Stomach (tissue), 4 donors: ENCODE data around the gene PDGFRB.

ENCODE experiments used
- EP300 ChIP-seq: sonication (generic); formaldehyde crosslinking; IDR thresholded peaks from one replicate; pipeline ENCODE4 v1.6.1; 2017; ENCODE audit warnings: antibody characterized with exemption
- POLR2A ChIP-seq, 4 donors: fragments of 450-650 bp; IDR thresholded peaks; one replicate each; pipeline ENCODE4 v1.6.1; 2016; ENCODE audit warnings: antibody characterized with exemption in 4 of 4, control low read depth in 2 of 4, mild to moderate bottlenecking in 1 of 4, moderate library complexity in 1 of 4
- POLR2AphosphoS5 ChIP-seq, 3 donors: sonication (generic); formaldehyde crosslinking; IDR thresholded peaks; one replicate each; pipeline ENCODE4 v1.6.1; 2016; ENCODE audit warnings: antibody characterized with exemption in 3 of 3
- TF ChIP-seq, protein P1 (sequence below), 7 experiments: fragments of 450-650 bp in 4 of 7; fragments of 200-600 bp in 3 of 7; sonication (generic) in 3 of 7; IDR thresholded peaks; one replicate each; pipeline ENCODE4 v1.5.1; 2016 to 2019; ENCODE audit warnings: antibody characterized with exemption in 7 of 7, control low read depth in 2 of 7, mild to moderate bottlenecking in 1 of 7

DNA sequence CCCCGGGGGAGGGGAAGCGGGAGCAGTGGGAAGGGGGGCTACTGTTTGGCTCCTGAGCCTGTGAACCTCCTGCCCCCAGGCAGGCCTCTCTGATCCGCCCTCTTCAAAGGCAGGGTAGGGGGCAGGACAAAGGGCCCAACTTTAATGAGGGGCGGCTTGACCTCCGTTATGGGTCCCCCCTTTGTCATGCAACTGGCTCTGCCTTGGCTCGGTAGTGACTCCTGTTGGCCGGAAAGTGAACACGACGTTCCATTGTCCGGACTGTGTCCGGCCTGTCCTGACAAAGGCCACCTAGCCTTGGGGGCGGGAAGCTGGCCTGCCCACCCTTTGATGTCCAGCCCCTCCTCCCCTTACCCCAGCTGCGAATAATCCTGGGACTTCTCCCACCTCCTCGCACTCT is 12.3 kb upstream of the PDGFRB start:
- TF ChIP-seq, protein P1, sequence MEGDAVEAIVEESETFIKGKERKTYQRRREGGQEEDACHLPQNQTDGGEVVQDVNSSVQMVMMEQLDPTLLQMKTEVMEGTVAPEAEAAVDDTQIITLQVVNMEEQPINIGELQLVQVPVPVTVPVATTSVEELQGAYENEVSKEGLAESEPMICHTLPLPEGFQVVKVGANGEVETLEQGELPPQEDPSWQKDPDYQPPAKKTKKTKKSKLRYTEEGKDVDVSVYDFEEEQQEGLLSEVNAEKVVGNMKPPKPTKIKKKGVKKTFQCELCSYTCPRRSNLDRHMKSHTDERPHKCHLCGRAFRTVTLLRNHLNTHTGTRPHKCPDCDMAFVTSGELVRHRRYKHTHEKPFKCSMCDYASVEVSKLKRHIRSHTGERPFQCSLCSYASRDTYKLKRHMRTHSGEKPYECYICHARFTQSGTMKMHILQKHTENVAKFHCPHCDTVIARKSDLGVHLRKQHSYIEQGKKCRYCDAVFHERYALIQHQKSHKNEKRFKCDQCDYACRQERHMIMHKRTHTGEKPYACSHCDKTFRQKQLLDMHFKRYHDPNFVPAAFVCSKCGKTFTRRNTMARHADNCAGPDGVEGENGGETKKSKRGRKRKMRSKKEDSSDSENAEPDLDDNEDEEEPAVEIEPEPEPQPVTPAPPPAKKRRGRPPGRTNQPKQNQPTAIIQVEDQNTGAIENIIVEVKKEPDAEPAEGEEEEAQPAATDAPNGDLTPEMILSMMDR (IDR thresholded peaks at IDR 0.05): no peak
- TF ChIP-seq EP300: no peak
- no peak for TF ChIP-seq POLR2AphosphoS5 (IDR thresholded peaks at IDR 0.05)
- no peak for TF ChIP-seq POLR2A (IDR thresholded peaks at IDR 0.05)
